H1 (cell line): ENCODE results near the gene PAK5. TPM values are rescaled to one million over a fixed set of nuclear protein-coding genes. Genes with fewer than 3 reads are reported as not detected.

Experiments
- CTCF ChIA-PET: fragments of 300-600 bp; sonication (Branson Sonifier 250); formaldehyde crosslinking; loops from one replicate; lab custom pipeline; 2021; ENCODE audit not compliant: partially characterized antibody; lab: Charles Lee
- POLR2A ChIA-PET: fragments of 300-600 bp; sonication (Branson Sonifier 250); formaldehyde crosslinking; loops from one replicate; lab custom pipeline; 2021; ENCODE audit warnings: inconsistent platforms; ENCODE audit not compliant: partially characterized antibody; lab: Charles Lee
- DNase-seq, 2 experiments: peaks; one replicate each; pipeline versions ENCODE4 v3.0.0 to v3.0.0-alpha.2; 2010 to 2022; ENCODE audit warnings: low spot score in 2 of 2, low read depth in 1 of 2, mixed read lengths in 1 of 2
- FAIRE-seq: peaks from 2 replicates; lab custom pipeline; 2011; peaks lifted over from hg19 to GRCh38; lab: Jason Lieb, UNC
- H2AFZ ChIP-seq: 2 replicates; pipeline ENCODE4 v1.8.1; 2012; ENCODE audit warnings: low read length, inconsistent platforms
- H2AK5ac ChIP-seq: 2 replicates; pipeline ENCODE4 v1.6.1; 2013; ENCODE audit warnings: low read depth, low read length
- H2BK120ac ChIP-seq: replicated peaks from 2 replicates; pipeline ENCODE3; 2013; ENCODE audit warnings: low read depth, low read length, inconsistent platforms
- H2BK12ac ChIP-seq: 2 replicates; pipeline ENCODE4 v1.6.1; 2013; ENCODE audit warnings: low read depth, low read length
- H2BK15ac ChIP-seq: 2 replicates; pipeline ENCODE4 v1.6.1; 2013; ENCODE audit warnings: low read length
- H2BK20ac ChIP-seq: 2 replicates; pipeline ENCODE4 v1.6.1; 2013; ENCODE audit warnings: low read length
- H2BK5ac ChIP-seq: 2 replicates; pipeline ENCODE4 v1.6.1; 2013; ENCODE audit warnings: low read depth, low read length
- H3K14ac ChIP-seq: 2 replicates; pipeline ENCODE4 v1.6.1; 2013; ENCODE audit warnings: inconsistent platforms; ENCODE audit not compliant: insufficient read length
- H3K18ac ChIP-seq: 2 replicates; pipeline ENCODE4 v1.6.1; 2013; ENCODE audit warnings: low read length; ENCODE audit errors: extremely low read depth
- H3K23ac ChIP-seq: 2 replicates; pipeline ENCODE4 v1.6.1; 2013; ENCODE audit warnings: inconsistent platforms; ENCODE audit not compliant: insufficient read length
- H3K23me2 ChIP-seq: 2 replicates; pipeline ENCODE4 v1.6.1; 2013; ENCODE audit warnings: low read depth, low read length
- H3K27ac ChIP-seq: 2 replicates; pipeline ENCODE4 v1.6.1; 2011; ENCODE audit warnings: low read depth, low read length, inconsistent platforms
- H3K27me3 ChIP-seq, 4 experiments: replicated peaks in 1 of 4; 1 replicate in 1 of 4; 2 replicates in 3 of 4; pipeline versions ENCODE4 v1.6.1 to v1.8.1; 2011 to 2013; ENCODE audit warnings: low read length in 3 of 4, mild to moderate bottlenecking in 3 of 4, inconsistent platforms in 2 of 4, mixed read lengths in 2 of 4, moderate library complexity in 1 of 4; ENCODE audit not compliant: control insufficient read depth in 3 of 4, insufficient read depth in 3 of 4; ENCODE audit errors: extremely low read depth in 1 of 4
- H3K36me3 ChIP-seq, 4 experiments: 2 replicates each; pipeline versions ENCODE4 v1.6.1 to v1.8.1; 2011 to 2013; ENCODE audit warnings: mild to moderate bottlenecking in 4 of 4, low read length in 3 of 4, moderate library complexity in 2 of 4, control low read depth in 1 of 4, inconsistent platforms in 1 of 4; ENCODE audit not compliant: insufficient read depth in 4 of 4, control insufficient read depth in 2 of 4
- H3K4ac ChIP-seq: replicated peaks from 2 replicates; pipeline ENCODE3; 2013; ENCODE audit warnings: low read length, low read depth, mixed read lengths, inconsistent platforms; ENCODE audit not compliant: insufficient read length
- H3K4me1 ChIP-seq, 4 experiments: replicated peaks in 1 of 4; 1 replicate in 1 of 4; 2 replicates in 3 of 4; pipeline versions ENCODE4 v1.6.1 to v1.8.1; 2011 to 2013; ENCODE audit warnings: low read length in 3 of 4, inconsistent platforms in 2 of 4, mixed read lengths in 1 of 4; ENCODE audit not compliant: insufficient read depth in 4 of 4, control insufficient read depth in 3 of 4
- H3K4me2 ChIP-seq, 2 experiments: 2 replicates each; pipeline versions ENCODE4 v1.6.1 to v1.8.1; 2011 to 2013; ENCODE audit warnings: low read depth in 2 of 2, low read length in 2 of 2, control low read depth in 1 of 2, inconsistent platforms in 1 of 2, mild to moderate bottlenecking in 1 of 2; ENCODE audit not compliant: insufficient read depth in 1 of 2
- H3K4me3 ChIP-seq, 4 experiments: fragments of 200-600, 300-600 bp in 1 of 4; sonication (generic), shearing (Covaris generic), sonication (Bioruptor Twin) in 1 of 4; 2 replicates each; pipeline versions ENCODE4 v1.5.1 to v1.8.1; 2011 to 2016; ENCODE audit warnings: low read length in 4 of 4, low read depth in 3 of 4, control low read depth in 2 of 4, inconsistent platforms in 2 of 4, mild to moderate bottlenecking in 2 of 4, mixed read lengths in 1 of 4, moderate library complexity in 1 of 4; ENCODE audit not compliant: insufficient read depth in 2 of 4; ENCODE audit errors: extremely low read depth in 1 of 4
- H3K56ac ChIP-seq: replicated peaks from 2 replicates; pipeline ENCODE3; 2013; ENCODE audit warnings: low read depth, mild to moderate bottlenecking, mixed read lengths, low read length, inconsistent platforms; ENCODE audit not compliant: insufficient read length
- H3K79me1 ChIP-seq: 2 replicates; pipeline ENCODE4 v1.6.1; 2013; ENCODE audit warnings: low read depth, low read length, control low read depth
- H3K79me2 ChIP-seq, 2 experiments: 2 replicates each; pipeline versions ENCODE4 v1.6.1 to v1.8.1; 2012 to 2013; ENCODE audit warnings: low read length in 2 of 2, mild to moderate bottlenecking in 2 of 2, inconsistent platforms in 1 of 2; ENCODE audit not compliant: insufficient read depth in 2 of 2, control insufficient read depth in 1 of 2
- H3K9ac ChIP-seq, 4 experiments: replicated peaks in 1 of 4; 1 replicate in 1 of 4; 2 replicates in 3 of 4; pipeline versions ENCODE4 v1.6.1 to v1.8.1; 2011 to 2013; ENCODE audit warnings: low read depth in 3 of 4, low read length in 3 of 4, control low read depth in 2 of 4, mild to moderate bottlenecking in 2 of 4, moderate library complexity in 2 of 4, inconsistent platforms in 1 of 4; ENCODE audit errors: extremely low read depth in 1 of 4
- H3K9me3 ChIP-seq, 2 experiments: 2 replicates each; pipeline versions ENCODE4 v1.6.1 to v1.8.1; 2012 to 2013; ENCODE audit warnings: mild to moderate bottlenecking in 2 of 2, moderate library complexity in 2 of 2, control low read depth in 1 of 2, inconsistent platforms in 1 of 2, low read depth in 1 of 2, low read length in 1 of 2, mixed read lengths in 1 of 2; ENCODE audit not compliant: insufficient read depth in 2 of 2
- H4K20me1 ChIP-seq, 2 experiments: replicated peaks in 1 of 2; 2 replicates each; pipeline versions ENCODE3 to v1.8.1; 2011 to 2013; ENCODE audit warnings: inconsistent platforms in 2 of 2, low read length in 2 of 2, mild to moderate bottlenecking in 1 of 2; ENCODE audit not compliant: insufficient read depth in 2 of 2, control insufficient read depth in 1 of 2
- H4K5ac ChIP-seq: 2 replicates; pipeline ENCODE4 v1.6.1; 2013; ENCODE audit warnings: low read length, low read depth, mixed read lengths, inconsistent platforms; ENCODE audit not compliant: insufficient read length
- H4K8ac ChIP-seq: 2 replicates; pipeline ENCODE4 v1.8.0; 2013; ENCODE audit warnings: mild to moderate bottlenecking, moderate library complexity, low read length, inconsistent platforms; ENCODE audit not compliant: insufficient read depth; ENCODE audit errors: extremely low read depth
- H4K91ac ChIP-seq: replicated peaks from 2 replicates; pipeline ENCODE3; 2013; ENCODE audit warnings: low read length, mixed read lengths, inconsistent platforms; ENCODE audit not compliant: insufficient read length
- RAD21 ChIP-seq, 2 experiments: IDR thresholded peaks in 1 of 2; conservative IDR thresholded peaks in 1 of 2; 2 replicates each; pipeline ENCODE4 v1.6.1; 2011; ENCODE audit warnings: low read depth in 2 of 2, low read length in 2 of 2, improper control_type of control experiment in 1 of 2, inconsistent platforms in 1 of 2, mild to moderate bottlenecking in 1 of 2, moderate library complexity in 1 of 2
- RFX5 ChIP-seq: IDR thresholded peaks from 2 replicates; pipeline ENCODE4 v1.6.1; 2011; ENCODE audit warnings: low read depth, low read length, improper control_type of control experiment, borderline replicate concordance
- SIRT6 ChIP-seq: IDR thresholded peaks from one replicate; pipeline ENCODE4 v1.7.1; 2012; ENCODE audit warnings: low read length, inconsistent platforms
- TBP ChIP-seq: IDR thresholded peaks from 2 replicates; pipeline ENCODE4 v1.6.1; 2011; ENCODE audit warnings: low read depth, low read length, improper control_type of control experiment
- WGBS, 2 experiments: shearing (Covaris generic) in 1 of 2; methylation state at CpG; one replicate each; pipeline versions ENCODE4 v1.1.6 to v1.1.7; 2013 to 2015; ENCODE audit warnings: low lambda C conversion rate in 2 of 2, mixed read lengths in 2 of 2, inconsistent platforms in 1 of 2, low coverage in 1 of 2, missing lambda C conversion rate in 1 of 2; ENCODE audit not compliant: insufficient replicate concordance in 2 of 2, insufficient coverage in 1 of 2, insufficient read length in 1 of 2; ENCODE audit errors: extremely low coverage in 1 of 2, missing lambda C conversion rate in 1 of 2; 5-methylcytosine and 5-hydroxymethylcytosine counted together
- polyA plus RNA-seq, 7 experiments: library from polyadenylated mRNA; depleted of rRNA in 3 of 7; stranded (reverse) in 5 of 7; unstranded in 2 of 7; fragments of >200 nt in 5 of 7; fragments of 200-250 nt in 2 of 7; gene quantifications; 1 replicate in 5 of 7; 2 replicates in 1 of 7; 4 replicates in 1 of 7; pipeline versions ENCODE4 v1.2.1 to v1.2.3, GENCODE V29; 2011 to 2013; ENCODE audit warnings: missing spikeins in 2 of 7, mixed read lengths in 2 of 7
- total RNA-seq: library from RNA; stranded (reverse); fragmentation: NEBNext Ultra II Directional; extraction: Animal tissue kit (Norgen Biotek cat#: 25700); gene quantifications from 2 replicates; pipeline ENCODE4 v1.2.1, GENCODE V29; 2021

Gene PAK5
- total and polyA plus RNA-seq, 2 of the 8 experiments (the other 6 are each of a cell fraction or from before 2014, with no cell fraction given), result 0.54 to 0.80 TPM

- ChIA-PET CTCF (interaction anchor here (1.2 to 10.5 kb wide), 2 partner anchors 19 to 56 kb away, joined by 6 to 79 read pairs; no protein-coding TSS in a partner anchor), POLR2A (no interaction called here)
- H2BK5ac ChIP-seq, result no peak overlapping the region
- H2BK120ac ChIP-seq, result no peak overlapping the region
- no peak overlapping the region for H4K91ac ChIP-seq
- H3K18ac ChIP-seq, result no peak overlapping the region
- H3K36me3 ChIP-seq, result no peaks in the 10 kb centered on the region
- no peak for TF ChIP-seq SIRT6
- no peak for TF ChIP-seq TBP
- no peak for TF ChIP-seq RAD21 (IDR thresholded peaks at IDR 0.05 in 1 of 2, conservative IDR thresholded peaks at IDR 0.05 in 1 of 2; ENCODE audit: low read depth in 2 of 2, low read length in 2 of 2)
- no peak for TF ChIP-seq RFX5
- peaks cover 4 to 12% (median 7%) of the 10 kb centered on the region in 4 experiments; a peak in 5 of 7 replicates for H3K4me1 ChIP-seq
- no peak overlapping the region for H2BK20ac ChIP-seq
- no peak overlapping the region for H2AFZ ChIP-seq
- H3K79me1 ChIP-seq, result no peaks in the 10 kb centered on the region
- no peak overlapping the region for H3K4ac ChIP-seq
- no peaks in the 10 kb centered on the region for H3K9me3 ChIP-seq
- FAIRE-seq, result no peak
- H3K56ac ChIP-seq, result no peak overlapping the region
- no peak overlapping the region for H2BK12ac ChIP-seq
- H3K27me3 ChIP-seq, result peaks cover 4 to 23% (median 15%) of the 10 kb centered on the region in 4 experiments
- no peak overlapping the region for H3K14ac ChIP-seq
- DNase-seq, result no peak
- no peak overlapping the region for H3K9ac ChIP-seq
- H4K8ac ChIP-seq, result no peak overlapping the region
- H3K4me2 ChIP-seq, result no peak overlapping the region
- H3K23ac ChIP-seq, result no peak overlapping the region
- H4K20me1 ChIP-seq, result no peaks in the 10 kb centered on the region
- H2BK15ac ChIP-seq, result no peak overlapping the region
- no peak overlapping the region for H4K5ac ChIP-seq
- H3K23me2 ChIP-seq, result no peaks in the 10 kb centered on the region
- no peak overlapping the region for H3K27ac ChIP-seq
- H3K79me2 ChIP-seq, result no peaks in the 10 kb centered on the region
- WGBS, 2 experiments, result 92% methylated on average over 3 of the region's 3 CpGs; no CpG with 5 or more reads in 1 of the 2 experiments
- H3K4me3 ChIP-seq, result no peak overlapping the region
- no peak overlapping the region for H2AK5ac ChIP-seq
These were observed 315.2 kb downstream of the PAK5 start for GRCh38 chr20:9523636-9524035.
